Muscle of leg (tissue), 9 donors: Measurements from ENCODE around the gene DPEP3. TPM values are rescaled to one million over a fixed set of nuclear protein-coding genes. Genes with fewer than 3 reads are reported as not detected.

Experiments
- polyA plus RNA-seq, 8 donors: library from polyadenylated mRNA; unstranded; fragments of 120-200 nt; gene quantifications; one replicate each; pipeline versions ENCODE4 v1.2.1 to v1.2.3, GENCODE V29; 2013; ENCODE audit warnings: inconsistent platforms in 1 of 8, low replicate concordance in 1 of 8; ENCODE audit not compliant: insufficient read length in 8 of 8, insufficient read depth in 1 of 8
- total RNA-seq: library from RNA; stranded (reverse); fragments of 120-200 nt; gene quantifications from one replicate; pipeline ENCODE4 v1.2.4, GENCODE V29; 2013

The DPEP3 gene
- total and polyA plus RNA-seq, 9 donors: 0.04 to 0.15 (median 0.09) TPM; not detected in 4

Other genes with a start within 250 kb of the DPEP3 start
- gene RANBP10, start 173.9 kb downstream of the DPEP3 start, total RNA-seq: 7.1 TPM
- gene RANBP10, start 173.9 kb downstream of the DPEP3 start, polyA plus RNA-seq: 10 to 100 TPM; 13.6 to 24.1 (median 20.4) TPM
- gene TSNAXIP1, start 173.6 kb downstream of the DPEP3 start, total RNA-seq: 0.89 TPM
- 1 to 10 TPM in 7 of 8 donors, under 1 TPM in 1; 0.80 to 1.9 (median 1.5) TPM for gene TSNAXIP1, start 173.6 kb downstream of the DPEP3 start, polyA plus RNA-seq
- 29.4 TPM for gene THAP11, start 138.2 kb downstream of the DPEP3 start, total RNA-seq
- gene THAP11, start 138.2 kb downstream of the DPEP3 start, polyA plus RNA-seq: 10 to 100 TPM; 25.3 to 29.5 (median 27.2) TPM
- gene NUTF2, start 133.6 kb downstream of the DPEP3 start, total RNA-seq: 47.8 TPM
- gene NUTF2, start 133.6 kb downstream of the DPEP3 start, polyA plus RNA-seq: 100 to 1,000 TPM; 125 to 136 (median 128) TPM
- 32.0 TPM for gene CENPT, start 132.8 kb downstream of the DPEP3 start, total RNA-seq
- gene CENPT, start 132.8 kb downstream of the DPEP3 start, polyA plus RNA-seq: 10 to 100 TPM; 31.2 to 47.9 (median 39.8) TPM
- gene EDC4, start 107.4 kb downstream of the DPEP3 start, total RNA-seq: 56.9 TPM
- gene EDC4, start 107.4 kb downstream of the DPEP3 start, polyA plus RNA-seq: 100 to 1,000 TPM; 100 to 124 (median 114) TPM
- gene NRN1L, start 95.6 kb downstream of the DPEP3 start, total RNA-seq: 0.75 TPM
- 1 to 10 TPM in 1 of 8 donors, under 1 TPM in 5, not detected in 2; 0.24 to 1.3 (median 0.79) TPM for gene NRN1L, start 95.6 kb downstream of the DPEP3 start, polyA plus RNA-seq
- gene PSKH1, start 87.2 kb downstream of the DPEP3 start, total RNA-seq: 8.6 TPM
- 10 to 100 TPM; 18.1 to 26.1 (median 24.5) TPM for gene PSKH1, start 87.2 kb downstream of the DPEP3 start, polyA plus RNA-seq
- 0.66 TPM for gene CTRL, start 48.6 kb downstream of the DPEP3 start, total RNA-seq
- gene CTRL, start 48.6 kb downstream of the DPEP3 start, polyA plus RNA-seq: 1 to 10 TPM; 2.3 to 5.2 (median 3.6) TPM
- gene PSMB10, start 43.6 kb downstream of the DPEP3 start, total RNA-seq: 44.6 TPM
- gene PSMB10, start 43.6 kb downstream of the DPEP3 start, polyA plus RNA-seq: 10 to 100 TPM; 24.7 to 42.1 (median 32.5) TPM
- gene LCAT, start 36.4 kb downstream of the DPEP3 start, total RNA-seq: 12.5 TPM
- 10 to 100 TPM; 19.1 to 30.0 (median 26.0) TPM for gene LCAT, start 36.4 kb downstream of the DPEP3 start, polyA plus RNA-seq
- 34.2 TPM for gene SLC12A4, start 11.9 kb downstream of the DPEP3 start, total RNA-seq
- 10 to 100 TPM; 34.4 to 55.2 (median 43.4) TPM for gene SLC12A4, start 11.9 kb downstream of the DPEP3 start, polyA plus RNA-seq
- 0.75 TPM for gene DPEP2, start 19.0 kb upstream of the DPEP3 start, total RNA-seq
- 1 to 10 TPM in 5 of 8 donors, under 1 TPM in 3; 0.52 to 1.4 (median 1.1) TPM for gene DPEP2, start 19.0 kb upstream of the DPEP3 start, polyA plus RNA-seq
- gene DPEP2NB, start 35.4 kb upstream of the DPEP3 start, total RNA-seq: not detected
- gene DPEP2NB, start 35.4 kb upstream of the DPEP3 start, polyA plus RNA-seq: not detected
- 5.2 TPM for gene DDX28, start 42.7 kb upstream of the DPEP3 start, total RNA-seq
- gene DDX28, start 42.7 kb upstream of the DPEP3 start, polyA plus RNA-seq: 1 to 10 TPM; 5.3 to 7.2 (median 6.3) TPM
- 13.4 TPM for gene DUS2, start 42.8 kb upstream of the DPEP3 start, total RNA-seq
- 10 to 100 TPM; 10.1 to 13.7 (median 12.1) TPM for gene DUS2, start 42.8 kb upstream of the DPEP3 start, polyA plus RNA-seq
- gene NFATC3, start 104.9 kb upstream of the DPEP3 start, total RNA-seq: 39.0 TPM
- 10 to 100 TPM; 22.0 to 33.4 (median 25.9) TPM for gene NFATC3, start 104.9 kb upstream of the DPEP3 start, polyA plus RNA-seq